GM23338 (cell line): ENCODE measurements around the gene LRRC8E. TPM values are rescaled to one million over a fixed set of nuclear protein-coding genes. Genes with fewer than 3 reads are reported as not detected.

Source experiments
- ATAC-seq: fragments of 200-7000 bp; cut with Tn5 transposase; 3 replicates; pipeline ENCODE4 v1.9.1; 2020
- DNase-seq: peaks from one replicate; pipeline ENCODE4 v3.0.0-alpha.2; 2015; ENCODE audit warnings: low spot score
- H2AFZ ChIP-seq: fragments of 200-600 bp; sonication (generic); 2 replicates; pipeline ENCODE4 v1.8.0; 2016; ENCODE audit warnings: antibody characterized with exemption, mild to moderate bottlenecking, moderate library complexity
- H3F3A ChIP-seq: fragments of 200-600 bp; sonication (generic); replicated peaks from 2 replicates; pipeline ENCODE4 v1.8.0; 2017; ENCODE audit warnings: antibody characterized with exemption, mixed run types, low read depth
- H3K27ac ChIP-seq: fragments of 200-600 bp; sonication (generic); 2 replicates; pipeline ENCODE4 v1.6.1; 2016; ENCODE audit warnings: low read depth
- H3K27me3 ChIP-seq: fragments of 200-600 bp; sonication (generic); 2 replicates; pipeline ENCODE4 v1.8.0; 2016; ENCODE audit warnings: mild to moderate bottlenecking, mixed run types, moderate library complexity; ENCODE audit not compliant: insufficient read depth
- H3K36me3 ChIP-seq: fragments of 200-600 bp; sonication (generic); 2 replicates; pipeline ENCODE4 v1.8.0; 2016; ENCODE audit warnings: mild to moderate bottlenecking; ENCODE audit not compliant: insufficient read depth
- H3K4me1 ChIP-seq: fragments of 200-600 bp; sonication (generic); 2 replicates; pipeline ENCODE4 v1.8.0; 2016; ENCODE audit warnings: mild to moderate bottlenecking, moderate library complexity; ENCODE audit not compliant: insufficient read depth
- H3K4me2 ChIP-seq: fragments of 200-600 bp; sonication (generic); 2 replicates; pipeline ENCODE4 v1.7.1; 2017; ENCODE audit warnings: mixed run types
- H3K4me3 ChIP-seq: fragments of 200-600 bp; sonication (generic); 2 replicates; pipeline ENCODE4 v1.6.1; 2016; ENCODE audit warnings: mixed run types
- H3K79me2 ChIP-seq: fragments of 200-600 bp; sonication (generic); replicated peaks from 2 replicates; pipeline ENCODE4 v1.8.0; 2017; ENCODE audit warnings: mild to moderate bottlenecking; ENCODE audit not compliant: insufficient read depth
- H3K9me2 ChIP-seq: fragments of 200-600 bp; sonication (generic); 2 replicates; pipeline ENCODE4 v1.8.0; 2017; ENCODE audit not compliant: insufficient read depth
- H4K20me1 ChIP-seq: fragments of 200-600 bp; sonication (generic); replicated peaks from 2 replicates; pipeline ENCODE4 v1.8.0; 2017; ENCODE audit warnings: mild to moderate bottlenecking; ENCODE audit not compliant: insufficient read depth
- H3K27ac Mint-ChIP-seq: 2 replicates; pipeline ENCODE4 v1.8.0; 2020; ENCODE audit warnings: inconsistent platforms, mild to moderate bottlenecking, moderate library complexity, mixed read lengths
- H3K27me3 Mint-ChIP-seq: 3 replicates; pipeline ENCODE4 v1.8.0; 2022; ENCODE audit warnings: low read depth, mild to moderate bottlenecking, moderate library complexity, mixed read lengths, inconsistent platforms; ENCODE audit not compliant: insufficient read depth, poor library complexity
- H3K36me3 Mint-ChIP-seq: 3 replicates; pipeline ENCODE4 v1.8.0; 2021; ENCODE audit warnings: low read depth, mild to moderate bottlenecking, inconsistent platforms, moderate library complexity, mixed read lengths
- H3K4me1 Mint-ChIP-seq: 3 replicates; pipeline ENCODE4 v1.8.0; 2020; ENCODE audit warnings: mild to moderate bottlenecking, inconsistent platforms, mixed read lengths
- H3K4me3 Mint-ChIP-seq: 3 replicates; pipeline ENCODE4 v1.8.0; 2021; ENCODE audit warnings: moderate library complexity, mild to moderate bottlenecking, inconsistent platforms, mixed read lengths
- H3K9me3 Mint-ChIP-seq: 3 replicates; pipeline ENCODE4 v1.8.0; 2020; ENCODE audit warnings: moderate library complexity, mild to moderate bottlenecking, inconsistent platforms, mixed read lengths
- CREB1 ChIP-seq: fragments of 250-450 bp; sonication (Bioruptor Pico); IDR thresholded peaks from 2 replicates; pipeline ENCODE4 v1.5.0; 2020; ENCODE audit warnings: low read depth, mild to moderate bottlenecking, moderate library complexity
- EZH2 ChIP-seq: fragments of 200-600 bp; sonication (generic); IDR thresholded peaks from one replicate; pipeline ENCODE4 v1.8.0; 2017; ENCODE audit warnings: antibody characterized with exemption, mild to moderate bottlenecking, low read depth; ENCODE audit not compliant: unreplicated experiment
- EZH2phosphoT487 ChIP-seq: fragments of 200-600 bp; sonication (generic); IDR thresholded peaks from one replicate; pipeline ENCODE4 v1.8.1; 2018; ENCODE audit warnings: antibody characterized with exemption; ENCODE audit not compliant: unreplicated experiment
- JUNB ChIP-seq: IDR thresholded peaks from one replicate; pipeline ENCODE4 v1.6.1; 2016; ENCODE audit warnings: antibody characterized with exemption; ENCODE audit not compliant: unreplicated experiment
- NANOG ChIP-seq: IDR thresholded peaks from 2 replicates; pipeline ENCODE4 v1.6.1; 2016; ENCODE audit warnings: antibody characterized with exemption, borderline replicate concordance
- POLR2AphosphoS5 ChIP-seq: IDR thresholded peaks from 2 replicates; pipeline ENCODE4 v1.6.1; 2016; ENCODE audit warnings: antibody characterized with exemption, low read depth
- STAT1 ChIP-seq: IDR thresholded peaks from one replicate; pipeline ENCODE4 v1.6.1; 2016; ENCODE audit warnings: antibody characterized with exemption; ENCODE audit not compliant: unreplicated experiment
- ZNF114 ChIP-seq: fragments of 250-450 bp; sonication (Bioruptor Pico); IDR thresholded peaks from 2 replicates; pipeline ENCODE4 v1.5.0; 2020; ENCODE audit warnings: mild to moderate bottlenecking, moderate library complexity
- ZNF331 ChIP-seq: fragments of 250-450 bp; sonication (Bioruptor Pico); IDR thresholded peaks from 2 replicates; pipeline ENCODE4 v1.5.0; 2020; ENCODE audit warnings: low read depth, mild to moderate bottlenecking, moderate library complexity
- polyA plus RNA-seq: library from polyadenylated mRNA; unstranded; fragments of >200 nt; fragmentation: Nextera tagmentation; extraction: Ambion mirVana; gene quantifications from 2 replicates; pipeline ENCODE4 v1.2.1, GENCODE V29; 2016
- total RNA-seq: library from RNA; depleted of rRNA; stranded (reverse); fragments of >200 nt; shearing (Covaris generic); gene quantifications from 2 replicates; pipeline ENCODE4 v1.2.3, GENCODE V29; 2014
- TF ChIP-seq, protein P1 (sequence below), 2 experiments: fragments of 200-600 bp in 1 of 2; sonication (generic) in 1 of 2; conservative IDR thresholded peaks; 2 replicates each; pipeline versions ENCODE4 v1.5.1 to v1.6.1; 2016 to 2017; ENCODE audit warnings: antibody characterized with exemption in 2 of 2, low read depth in 2 of 2, mild to moderate bottlenecking in 2 of 2, moderate library complexity in 1 of 2
- TF ChIP-seq, protein P2 (sequence below): IDR thresholded peaks from one replicate; pipeline ENCODE4 v1.6.1; 2018; ENCODE audit warnings: antibody characterized with exemption; ENCODE audit not compliant: unreplicated experiment
- TF ChIP-seq, protein P3 (sequence below): fragments of 250-450 bp; sonication (Bioruptor Pico); IDR thresholded peaks from 2 replicates; pipeline ENCODE4 v1.5.0; 2020; ENCODE audit warnings: mild to moderate bottlenecking, moderate library complexity
- TF ChIP-seq, protein P4 (sequence below): IDR thresholded peaks from 2 replicates; pipeline ENCODE4 v1.6.1; 2016; ENCODE audit warnings: antibody characterized with exemption

The LRRC8E gene
- total and polyA plus RNA-seq, 2 experiments from 2014 or later, result 0.29 to 4.8 TPM

DNA sequence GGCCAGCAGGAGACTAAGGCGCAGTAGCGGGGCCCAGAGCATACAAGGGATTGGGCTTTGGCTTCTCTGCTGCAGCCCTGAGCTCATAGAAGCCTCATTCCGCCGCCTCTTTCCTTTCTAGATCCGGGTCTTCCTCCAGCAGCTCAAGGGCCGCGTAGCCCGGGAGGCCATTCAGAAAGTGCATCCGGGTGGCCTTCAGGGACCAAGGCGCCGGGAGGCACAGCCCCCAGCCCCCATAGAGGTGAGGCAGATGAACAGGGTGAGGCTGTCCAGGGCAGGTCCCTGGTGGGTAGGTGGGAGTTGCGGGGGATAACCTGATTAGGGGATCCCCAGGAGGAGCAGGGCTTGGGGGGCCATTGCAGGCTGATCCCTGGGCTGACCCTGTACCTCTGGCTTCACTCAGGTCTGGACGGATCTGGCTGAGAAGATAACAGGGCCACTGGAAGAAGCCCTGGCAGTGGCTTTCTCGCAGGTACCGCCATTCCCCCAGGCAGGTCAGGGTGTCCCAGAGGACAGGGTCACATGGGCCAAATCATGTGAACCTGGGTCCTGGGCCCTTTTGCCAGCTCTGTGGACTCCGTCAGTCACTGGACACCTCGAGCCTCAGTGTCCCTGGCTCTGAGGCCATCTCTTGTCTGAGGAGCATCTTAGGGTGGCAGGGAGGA lies 33.1 kb downstream of the LRRC8E start:
- no peak overlapping the region for H3K27ac Mint-ChIP-seq
- H3K4me3 Mint-ChIP-seq, result peak overlapping the region; percentile 74
- H3K27ac ChIP-seq, result no peak overlapping the region
- H3K36me3 ChIP-seq, result no peaks in the 10 kb centered on the region
- H3K4me2 ChIP-seq, result peak overlapping the region; percentile 75
- DNase-seq, result no peak
- no peak overlapping the region for H2AFZ ChIP-seq
- H3K9me3 Mint-ChIP-seq, result peaks cover 2% of the 10 kb centered on the region; the same call in 1 of the 3 replicates
- H3K9me2 ChIP-seq, result no peaks in the 10 kb centered on the region
- peaks cover 14% of the 10 kb centered on the region; the same call in 2 of the 3 replicates for H3K4me1 Mint-ChIP-seq
- H3K4me1 ChIP-seq, result peaks cover under 1% of the 10 kb centered on the region; the same call in 1 of the 2 replicates
- H4K20me1 ChIP-seq, result peaks cover 9% of the 10 kb centered on the region; the same call in 1 of the 2 replicates
- ATAC-seq, result no peak
- no peaks in the 10 kb centered on the region for H3K79me2 ChIP-seq
- peaks cover 13% of the 10 kb centered on the region; the same call in 1 of the 3 replicates for H3K36me3 Mint-ChIP-seq
- H3F3A ChIP-seq, result peaks cover 30% of the 10 kb centered on the region
- H3K27me3 ChIP-seq, result peaks cover 29% of the 10 kb centered on the region
- H3K4me3 ChIP-seq, result peak overlapping the region; percentile 53
- H3K27me3 Mint-ChIP-seq, result peaks cover 41% of the 10 kb centered on the region
- no peak for TF ChIP-seq EZH2phosphoT487
- TF ChIP-seq, protein P1, sequence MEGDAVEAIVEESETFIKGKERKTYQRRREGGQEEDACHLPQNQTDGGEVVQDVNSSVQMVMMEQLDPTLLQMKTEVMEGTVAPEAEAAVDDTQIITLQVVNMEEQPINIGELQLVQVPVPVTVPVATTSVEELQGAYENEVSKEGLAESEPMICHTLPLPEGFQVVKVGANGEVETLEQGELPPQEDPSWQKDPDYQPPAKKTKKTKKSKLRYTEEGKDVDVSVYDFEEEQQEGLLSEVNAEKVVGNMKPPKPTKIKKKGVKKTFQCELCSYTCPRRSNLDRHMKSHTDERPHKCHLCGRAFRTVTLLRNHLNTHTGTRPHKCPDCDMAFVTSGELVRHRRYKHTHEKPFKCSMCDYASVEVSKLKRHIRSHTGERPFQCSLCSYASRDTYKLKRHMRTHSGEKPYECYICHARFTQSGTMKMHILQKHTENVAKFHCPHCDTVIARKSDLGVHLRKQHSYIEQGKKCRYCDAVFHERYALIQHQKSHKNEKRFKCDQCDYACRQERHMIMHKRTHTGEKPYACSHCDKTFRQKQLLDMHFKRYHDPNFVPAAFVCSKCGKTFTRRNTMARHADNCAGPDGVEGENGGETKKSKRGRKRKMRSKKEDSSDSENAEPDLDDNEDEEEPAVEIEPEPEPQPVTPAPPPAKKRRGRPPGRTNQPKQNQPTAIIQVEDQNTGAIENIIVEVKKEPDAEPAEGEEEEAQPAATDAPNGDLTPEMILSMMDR (conservative IDR thresholded peaks at IDR 0.05; ENCODE audit: low read depth in 2 of 2), result no peak
- no peak for TF ChIP-seq ZNF331
- TF ChIP-seq, protein P2, sequence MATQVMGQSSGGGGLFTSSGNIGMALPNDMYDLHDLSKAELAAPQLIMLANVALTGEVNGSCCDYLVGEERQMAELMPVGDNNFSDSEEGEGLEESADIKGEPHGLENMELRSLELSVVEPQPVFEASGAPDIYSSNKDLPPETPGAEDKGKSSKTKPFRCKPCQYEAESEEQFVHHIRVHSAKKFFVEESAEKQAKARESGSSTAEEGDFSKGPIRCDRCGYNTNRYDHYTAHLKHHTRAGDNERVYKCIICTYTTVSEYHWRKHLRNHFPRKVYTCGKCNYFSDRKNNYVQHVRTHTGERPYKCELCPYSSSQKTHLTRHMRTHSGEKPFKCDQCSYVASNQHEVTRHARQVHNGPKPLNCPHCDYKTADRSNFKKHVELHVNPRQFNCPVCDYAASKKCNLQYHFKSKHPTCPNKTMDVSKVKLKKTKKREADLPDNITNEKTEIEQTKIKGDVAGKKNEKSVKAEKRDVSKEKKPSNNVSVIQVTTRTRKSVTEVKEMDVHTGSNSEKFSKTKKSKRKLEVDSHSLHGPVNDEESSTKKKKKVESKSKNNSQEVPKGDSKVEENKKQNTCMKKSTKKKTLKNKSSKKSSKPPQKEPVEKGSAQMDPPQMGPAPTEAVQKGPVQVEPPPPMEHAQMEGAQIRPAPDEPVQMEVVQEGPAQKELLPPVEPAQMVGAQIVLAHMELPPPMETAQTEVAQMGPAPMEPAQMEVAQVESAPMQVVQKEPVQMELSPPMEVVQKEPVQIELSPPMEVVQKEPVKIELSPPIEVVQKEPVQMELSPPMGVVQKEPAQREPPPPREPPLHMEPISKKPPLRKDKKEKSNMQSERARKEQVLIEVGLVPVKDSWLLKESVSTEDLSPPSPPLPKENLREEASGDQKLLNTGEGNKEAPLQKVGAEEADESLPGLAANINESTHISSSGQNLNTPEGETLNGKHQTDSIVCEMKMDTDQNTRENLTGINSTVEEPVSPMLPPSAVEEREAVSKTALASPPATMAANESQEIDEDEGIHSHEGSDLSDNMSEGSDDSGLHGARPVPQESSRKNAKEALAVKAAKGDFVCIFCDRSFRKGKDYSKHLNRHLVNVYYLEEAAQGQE, result no peak
- TF ChIP-seq, protein P3, sequence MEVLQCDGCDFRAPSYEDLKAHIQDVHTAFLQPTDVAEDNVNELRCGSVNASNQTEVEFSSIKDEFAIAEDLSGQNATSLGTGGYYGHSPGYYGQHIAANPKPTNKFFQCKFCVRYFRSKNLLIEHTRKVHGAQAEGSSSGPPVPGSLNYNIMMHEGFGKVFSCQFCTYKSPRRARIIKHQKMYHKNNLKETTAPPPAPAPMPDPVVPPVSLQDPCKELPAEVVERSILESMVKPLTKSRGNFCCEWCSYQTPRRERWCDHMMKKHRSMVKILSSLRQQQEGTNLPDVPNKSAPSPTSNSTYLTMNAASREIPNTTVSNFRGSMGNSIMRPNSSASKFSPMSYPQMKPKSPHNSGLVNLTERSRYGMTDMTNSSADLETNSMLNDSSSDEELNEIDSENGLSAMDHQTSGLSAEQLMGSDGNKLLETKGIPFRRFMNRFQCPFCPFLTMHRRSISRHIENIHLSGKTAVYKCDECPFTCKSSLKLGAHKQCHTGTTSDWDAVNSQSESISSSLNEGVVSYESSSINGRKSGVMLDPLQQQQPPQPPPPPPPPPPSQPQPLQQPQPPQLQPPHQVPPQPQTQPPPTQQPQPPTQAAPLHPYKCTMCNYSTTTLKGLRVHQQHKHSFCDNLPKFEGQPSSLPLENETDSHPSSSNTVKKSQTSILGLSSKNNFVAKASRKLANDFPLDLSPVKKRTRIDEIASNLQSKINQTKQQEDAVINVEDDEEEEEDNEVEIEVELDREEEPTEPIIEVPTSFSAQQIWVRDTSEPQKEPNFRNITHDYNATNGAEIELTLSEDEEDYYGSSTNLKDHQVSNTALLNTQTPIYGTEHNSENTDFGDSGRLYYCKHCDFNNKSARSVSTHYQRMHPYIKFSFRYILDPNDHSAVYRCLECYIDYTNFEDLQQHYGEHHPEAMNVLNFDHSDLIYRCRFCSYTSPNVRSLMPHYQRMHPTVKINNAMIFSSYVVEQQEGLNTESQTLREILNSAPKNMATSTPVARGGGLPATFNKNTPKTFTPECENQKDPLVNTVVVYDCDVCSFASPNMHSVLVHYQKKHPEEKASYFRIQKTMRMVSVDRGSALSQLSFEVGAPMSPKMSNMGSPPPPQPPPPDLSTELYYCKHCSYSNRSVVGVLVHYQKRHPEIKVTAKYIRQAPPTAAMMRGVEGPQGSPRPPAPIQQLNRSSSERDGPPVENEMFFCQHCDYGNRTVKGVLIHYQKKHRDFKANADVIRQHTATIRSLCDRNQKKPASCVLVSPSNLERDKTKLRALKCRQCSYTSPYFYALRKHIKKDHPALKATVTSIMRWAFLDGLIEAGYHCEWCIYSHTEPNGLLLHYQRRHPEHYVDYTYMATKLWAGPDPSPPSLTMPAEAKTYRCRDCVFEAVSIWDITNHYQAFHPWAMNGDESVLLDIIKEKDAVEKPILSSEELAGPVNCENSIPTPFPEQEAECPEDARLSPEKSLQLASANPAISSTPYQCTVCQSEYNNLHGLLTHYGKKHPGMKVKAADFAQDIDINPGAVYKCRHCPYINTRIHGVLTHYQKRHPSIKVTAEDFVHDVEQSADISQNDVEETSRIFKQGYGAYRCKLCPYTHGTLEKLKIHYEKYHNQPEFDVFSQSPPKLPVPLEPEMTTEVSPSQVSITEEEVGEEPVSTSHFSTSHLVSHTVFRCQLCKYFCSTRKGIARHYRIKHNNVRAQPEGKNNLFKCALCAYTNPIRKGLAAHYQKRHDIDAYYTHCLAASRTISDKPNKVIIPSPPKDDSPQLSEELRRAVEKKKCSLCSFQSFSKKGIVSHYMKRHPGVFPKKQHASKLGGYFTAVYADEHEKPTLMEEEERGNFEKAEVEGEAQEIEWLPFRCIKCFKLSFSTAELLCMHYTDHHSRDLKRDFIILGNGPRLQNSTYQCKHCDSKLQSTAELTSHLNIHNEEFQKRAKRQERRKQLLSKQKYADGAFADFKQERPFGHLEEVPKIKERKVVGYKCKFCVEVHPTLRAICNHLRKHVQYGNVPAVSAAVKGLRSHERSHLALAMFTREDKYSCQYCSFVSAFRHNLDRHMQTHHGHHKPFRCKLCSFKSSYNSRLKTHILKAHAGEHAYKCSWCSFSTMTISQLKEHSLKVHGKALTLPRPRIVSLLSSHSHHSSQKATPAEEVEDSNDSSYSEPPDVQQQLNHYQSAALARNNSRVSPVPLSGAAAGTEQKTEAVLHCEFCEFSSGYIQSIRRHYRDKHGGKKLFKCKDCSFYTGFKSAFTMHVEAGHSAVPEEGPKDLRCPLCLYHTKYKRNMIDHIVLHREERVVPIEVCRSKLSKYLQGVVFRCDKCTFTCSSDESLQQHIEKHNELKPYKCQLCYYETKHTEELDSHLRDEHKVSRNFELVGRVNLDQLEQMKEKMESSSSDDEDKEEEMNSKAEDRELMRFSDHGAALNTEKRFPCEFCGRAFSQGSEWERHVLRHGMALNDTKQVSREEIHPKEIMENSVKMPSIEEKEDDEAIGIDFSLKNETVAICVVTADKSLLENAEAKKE, result no peak
- no peak for TF ChIP-seq ZNF114
- no peak for TF ChIP-seq JUNB
- TF ChIP-seq, protein P4, sequence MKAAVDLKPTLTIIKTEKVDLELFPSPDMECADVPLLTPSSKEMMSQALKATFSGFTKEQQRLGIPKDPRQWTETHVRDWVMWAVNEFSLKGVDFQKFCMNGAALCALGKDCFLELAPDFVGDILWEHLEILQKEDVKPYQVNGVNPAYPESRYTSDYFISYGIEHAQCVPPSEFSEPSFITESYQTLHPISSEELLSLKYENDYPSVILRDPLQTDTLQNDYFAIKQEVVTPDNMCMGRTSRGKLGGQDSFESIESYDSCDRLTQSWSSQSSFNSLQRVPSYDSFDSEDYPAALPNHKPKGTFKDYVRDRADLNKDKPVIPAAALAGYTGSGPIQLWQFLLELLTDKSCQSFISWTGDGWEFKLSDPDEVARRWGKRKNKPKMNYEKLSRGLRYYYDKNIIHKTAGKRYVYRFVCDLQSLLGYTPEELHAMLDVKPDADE, result no peak
- TF ChIP-seq POLR2AphosphoS5, result no peak
- TF ChIP-seq CREB1 (CRISPR knock-in tag), result no peak
- TF ChIP-seq NANOG, result no peak
- TF ChIP-seq EZH2, result no peak
- TF ChIP-seq STAT1, result no peak
